HepG2 (cell line): ENCODE data around the gene ARID3C. TPM values are rescaled to one million over a fixed set of nuclear protein-coding genes. Genes with fewer than 3 reads are reported as not detected.

Experiments
- ATAC-seq: fragments of 200-7000 bp; cut with Tn5 transposase; 3 replicates; pipeline ENCODE4 v1.9.1; 2020; ENCODE audit warnings: mild to moderate bottlenecking, moderate library complexity
- BruUV-seq: library from RNA; stranded (reverse); fragments of 400-500 nt; replicated peaks from 2 replicates; lab custom pipeline; 2021; lab: Mats Ljungman, UMichigan
- CTCF ChIA-PET: fragments of 300-600 bp; formaldehyde crosslinking; extraction: SDS; loops from one replicate; lab custom pipeline; 2021; ENCODE audit warnings: low total read pairs, inconsistent platforms, low intra/inter-chr PET ratio; lab: Yijun Ruan, JAX
- POLR2A ChIA-PET: fragments of 350-600 bp; sonication (Branson Sonifier 250); formaldehyde crosslinking; loops from one replicate; lab custom pipeline; 2020; ENCODE audit warnings: antibody characterized with exemption, inconsistent platforms; lab: Yijun Ruan, JAX
- DNase-seq: peaks from one replicate; pipeline ENCODE4 v3.0.0-alpha.2; 2015; ENCODE audit warnings: low spot score
- FAIRE-seq: peaks from 3 replicates; lab custom pipeline; 2011; peaks lifted over from hg19 to GRCh38; lab: Jason Lieb, UNC
- H2AFZ ChIP-seq: one replicate; pipeline ENCODE4 v1.6.1; 2011; ENCODE audit warnings: low read length, inconsistent platforms
- H3K27ac ChIP-seq: fragments of 300-600 bp; 3 replicates; pipeline ENCODE4 v1.8.0; 2011; ENCODE audit warnings: mixed run types, mild to moderate bottlenecking, mixed read lengths, low read length, inconsistent platforms; ENCODE audit not compliant: insufficient read depth; ENCODE audit errors: extremely low read length
- H3K27me3 ChIP-seq, 2 experiments: fragments of 200-600 bp in 1 of 2; 2 replicates in 1 of 2; 3 replicates in 1 of 2; pipeline versions ENCODE4 v1.6.0 to v1.8.0; 2011; ENCODE audit warnings: low read length in 2 of 2, mild to moderate bottlenecking in 2 of 2, moderate library complexity in 2 of 2, inconsistent platforms in 1 of 2; ENCODE audit not compliant: insufficient read depth in 2 of 2, control insufficient read depth in 1 of 2
- H3K36me3 ChIP-seq, 2 experiments: fragments of 200-600 bp in 1 of 2; replicated peaks in 1 of 2; 2 replicates in 1 of 2; 3 replicates in 1 of 2; pipeline versions ENCODE4 v1.5.1 to v1.8.0; 2011; ENCODE audit warnings: low read length in 2 of 2, inconsistent platforms in 1 of 2; ENCODE audit not compliant: insufficient read depth in 2 of 2, control insufficient read depth in 1 of 2
- H3K4me1 ChIP-seq: 2 replicates; pipeline ENCODE4 v1.5.1; 2012; ENCODE audit warnings: low read length, inconsistent platforms; ENCODE audit not compliant: insufficient read depth
- H3K4me2 ChIP-seq: 2 replicates; pipeline ENCODE4 v1.6.0; 2011; ENCODE audit warnings: low read depth, low read length, inconsistent platforms
- H3K4me3 ChIP-seq, 3 experiments: fragments of 200-600 bp in 1 of 3; sonication (generic), shearing (Covaris generic) in 1 of 3; replicated peaks in 1 of 3; 2 replicates each; pipeline ENCODE4 v1.5.1; 2011 to 2016; ENCODE audit warnings: low read length in 3 of 3, inconsistent platforms in 2 of 3, low read depth in 2 of 3, mild to moderate bottlenecking in 2 of 3, control low read depth in 1 of 3, mixed read lengths in 1 of 3; ENCODE audit not compliant: insufficient read depth in 1 of 3
- H3K79me2 ChIP-seq: one replicate; pipeline ENCODE4 v1.6.1; 2011; ENCODE audit warnings: low read length, inconsistent platforms; ENCODE audit not compliant: insufficient read depth
- H3K9ac ChIP-seq: 2 replicates; pipeline ENCODE4 v1.6.0; 2011; ENCODE audit warnings: mild to moderate bottlenecking, low read depth, low read length, inconsistent platforms; ENCODE audit not compliant: insufficient read depth
- H3K9me3 ChIP-seq: 2 replicates; pipeline ENCODE4 v1.5.1; 2012; ENCODE audit warnings: mild to moderate bottlenecking, low read length
- H4K20me1 ChIP-seq: 2 replicates; pipeline ENCODE4 v1.6.0; 2011; ENCODE audit warnings: inconsistent platforms, mild to moderate bottlenecking, low read length, moderate library complexity; ENCODE audit not compliant: insufficient read depth
- ESRRA ChIP-seq: sonication (generic); formaldehyde crosslinking; IDR thresholded peaks from 2 replicates; pipeline ENCODE4 v1.5.1; 2020; ENCODE audit warnings: mild to moderate bottlenecking, low read depth, missing genetic modification reagents
- GABPA ChIP-seq, 2 experiments: IDR thresholded peaks; 2 replicates each; pipeline ENCODE4 v1.6.1; 2011 to 2016; ENCODE audit warnings: low read depth in 2 of 2, low read length in 1 of 2, missing biosample characterization in 1 of 2, missing genetic modification characterization in 1 of 2
- MAFK ChIP-seq, 2 experiments: IDR thresholded peaks in 1 of 2; conservative IDR thresholded peaks in 1 of 2; 2 replicates each; pipeline ENCODE4 v1.6.1; 2011; ENCODE audit warnings: improper control_type of control experiment in 2 of 2, low read length in 2 of 2
- MNT ChIP-seq: fragments of 450-650 bp; IDR thresholded peaks from 2 replicates; pipeline ENCODE4 v1.6.1; 2016
- MXI1 ChIP-seq: IDR thresholded peaks from 3 replicates; pipeline ENCODE4 v1.6.1; 2012; ENCODE audit warnings: low read depth, low read length, inconsistent platforms, borderline replicate concordance
- NFE2 ChIP-seq: sonication (generic); formaldehyde crosslinking; IDR thresholded peaks from 2 replicates; pipeline ENCODE4 v1.4.0; 2020; ENCODE audit warnings: missing genetic modification reagents
- PHF20 ChIP-seq: sonication (generic); formaldehyde crosslinking; IDR thresholded peaks from 2 replicates; pipeline ENCODE4 v1.5.0; 2020; ENCODE audit warnings: mild to moderate bottlenecking, missing genetic modification reagents
- ZNF256 ChIP-seq: sonication (generic); formaldehyde crosslinking; conservative IDR thresholded peaks from 2 replicates; pipeline ENCODE4 v1.4.0; 2020; ENCODE audit warnings: missing genetic modification reagents
- ZNF343 ChIP-seq: sonication (generic); formaldehyde crosslinking; IDR thresholded peaks from 2 replicates; pipeline ENCODE4 v1.4.0; 2020; ENCODE audit warnings: mild to moderate bottlenecking, missing genetic modification reagents
- ZNF605 ChIP-seq: sonication (generic); formaldehyde crosslinking; IDR thresholded peaks from 2 replicates; pipeline ENCODE4 v1.8.0; 2022; ENCODE audit warnings: mild to moderate bottlenecking, missing genetic modification reagents
- ZNF614 ChIP-seq: IDR thresholded peaks from 2 replicates; pipeline ENCODE4 v1.6.1; 2018; ENCODE audit warnings: missing biosample characterization, missing genetic modification reagents, inconsistent platforms, borderline replicate concordance
- ZNF766 ChIP-seq: sonication (generic); formaldehyde crosslinking; IDR thresholded peaks from 2 replicates; pipeline ENCODE4 v1.5.0; 2020; ENCODE audit warnings: missing genetic modification reagents, borderline replicate concordance
- ZSCAN22 ChIP-seq: sonication (generic); formaldehyde crosslinking; IDR thresholded peaks from 2 replicates; pipeline ENCODE4 v1.4.0; 2020; ENCODE audit warnings: mild to moderate bottlenecking, missing genetic modification reagents
- ZSCAN29 ChIP-seq: sonication (generic); formaldehyde crosslinking; conservative IDR thresholded peaks from 2 replicates; pipeline ENCODE4 v1.4.0; 2020; ENCODE audit warnings: mild to moderate bottlenecking, missing genetic modification reagents
- WGBS: methylation state at CpG from one replicate; pipeline ENCODE4 v1.1.6; 2017; ENCODE audit warnings: low lambda C conversion rate; 5-methylcytosine and 5-hydroxymethylcytosine counted together
- in situ Hi-C: cut with HindIII; loops from 2 replicates; pipeline ENCODE4 v1.10.0; 2017; ENCODE audit warnings: low pct_unique_long_range_greater_than_20kb; ENCODE audit not compliant: extremely low pct_ligation_motif_present
- intact Hi-C: fragments of 100-400 bp; cut with micrococcal nuclease; formaldehyde crosslinking; loops from one replicate; pipeline ENCODE4 v1.10.0; 2022; ENCODE audit not compliant: unreplicated experiment
- polyA plus RNA-seq, 8 experiments: library from polyadenylated mRNA; depleted of rRNA in 3 of 8; stranded (reverse) in 7 of 8; unstranded in 1 of 8; fragments of >200 nt; fragmentation: Illumina TruSeq in 4 of 8; extraction: Trizol in 4 of 8; gene quantifications; 2 replicates each; pipeline versions ENCODE4 v1.2.1 to v1.2.3, GENCODE V29; 2011 to 2016; ENCODE audit warnings: low read depth in 4 of 8, missing spikeins in 1 of 8, mixed read lengths in 1 of 8; ENCODE audit not compliant: insufficient read depth in 1 of 8
- total RNA-seq, 5 experiments: library from RNA; depleted of rRNA; stranded (reverse); fragments of >200 nt; fragmentation: Illumina TruSeq; extraction: Trizol; gene quantifications; 2 replicates each; pipeline ENCODE4 v1.2.3, GENCODE V29; 2016; ENCODE audit warnings: low read depth in 1 of 5

Gene ARID3C
- total and polyA plus RNA-seq, 2 of the 13 experiments (the other 11 are each of a cell fraction or from before 2014, with no cell fraction given) = not detected

- Histone ChIP-seq H3K9ac (peak overlapping the region; percentile 53), H3K27me3 (no peaks in the 10 kb centered on the region; a peak in 3 of 5 replicates), H2AFZ (no peak overlapping the region), H3K4me3 (peak overlapping the region; percentile 45 to 67 (median 57); a peak in 5 of 6 replicates), H3K4me1 (peaks cover 54% of the 10 kb centered on the region), H3K9me3 (no peaks in the 10 kb centered on the region), H4K20me1 (no peaks in the 10 kb centered on the region), H3K36me3 (peaks cover 8 to 18% of the 10 kb centered on the region in 2 experiments), H3K4me2 (peak overlapping the region; percentile 100)
- ChIA-PET POLR2A (interaction anchor here (1.6 to 3.1 kb wide), 3 partner anchors 9 to 15 kb away, joined by 4 to 29 read pairs (median 8); partner anchors contain the start of genes CCL27 and SIGMAR1), CTCF (no interaction called here)
- no peak; the same call in 2 of the 3 replicates for ATAC-seq
- no peak for DNase-seq
- no peak for FAIRE-seq
- TF ChIP-seq ZNF605 (CRISPR knock-in tag) (0 out of 2 replicates have a peak, but pooled peaks have one; percentile 10), ZSCAN29 (no peak), GABPA (IDR thresholded peaks at IDR 0.05; ENCODE audit: low read depth, low read length) (no peak), GABPA (CRISPR knock-in tag; IDR thresholded peaks at IDR 0.05; ENCODE audit: low read depth) (0 out of 2 replicates have a peak, but pooled peaks have one; percentile 17)
- TF ChIP-seq, all 625 proteins: peak for 2
- intact Hi-C loops = no loop called here
- peak overlapping the region; percentile 21 for H3K27ac ChIP-seq
- 14% methylated on average over 5 of the region's 5 CpGs for WGBS
- in situ Hi-C loops = no loop called here
- BruUV-seq = no TSS peak
- peaks cover 11% of the 10 kb centered on the region for H3K79me2 ChIP-seq
Observed at GRCh38 chr9:34652602-34653000, 23.7 kb upstream of the ARID3C start.

GRCh38 chr9:34651876-34652601, 23.2 kb upstream of the ARID3C start, which contains the start of gene IL11RA:
IL11RA (plus strand) TSS chr9:34652185; CDS start chr9:34655218, 3,033 bp downstream.
- 1% methylated on average over 9 of the region's 24 CpGs for WGBS
- no TSS peak for BruUV-seq
- peak within 1 kb of the TSS; percentile 45 to 67 (median 57) for H3K4me3 ChIP-seq
- TF ChIP-seq ESRRA (CRISPR knock-in tag) (peak; percentile 75; the same call in 1 of the 2 replicates), MXI1 (no peak), NFE2 (CRISPR knock-in tag) (no peak), PHF20 (CRISPR knock-in tag) (peak; percentile 73), ZNF256 (CRISPR knock-in tag) (no peak), ZNF614 (CRISPR knock-in tag) (0 out of 2 replicates have a peak, but pooled peaks have one; percentile 52), MAFK (conservative IDR thresholded peaks at IDR 0.05 in 1 of 2, IDR thresholded peaks at IDR 0.05 in 1 of 2; ENCODE audit: low read length in 2 of 2) (no peak), ZSCAN22 (CRISPR knock-in tag) (no peak), MNT (0 out of 2 replicates have a peak, but pooled peaks have one; percentile 5), ZNF343 (CRISPR knock-in tag) (no peak), ZNF766 (CRISPR knock-in tag) (no peak)

More at GRCh38 chr9:34651876-34652601, 23.2 kb upstream of the ARID3C start, which contains the start of gene IL11RA:
- FAIRE-seq (peak; percentile 84), DNase-seq (peak; percentile 92), ATAC-seq (peak; percentile 84)
- H3K27ac ChIP-seq = peak within 1 kb of the TSS; percentile 75
- no peak within 1 kb of the TSS for H2AFZ ChIP-seq
- H3K79me2 ChIP-seq = peaks cover 16% of the 10 kb centered on the region
- peaks cover 57% of the 10 kb centered on the region for H3K4me1 ChIP-seq
- no peaks in the 10 kb centered on the region for H4K20me1 ChIP-seq
- CTCF ChIA-PET = interaction anchor here (0.9 kb wide), 1 partner anchor 12 kb away, joined by 3 read pairs; no protein-coding TSS in a partner anchor
- H3K4me2 ChIP-seq = peak within 1 kb of the TSS; percentile 100
- in situ Hi-C loops = no loop called here
- POLR2A ChIA-PET = interaction anchor here (1.0 to 3.1 kb wide), 8 partner anchors 9 to 32 kb away, joined by 3 to 29 read pairs (median 5); partner anchors contain the start of genes CCL27, DCTN3 and SIGMAR1
- H3K9me3 ChIP-seq = no peaks in the 10 kb centered on the region
- H3K36me3 ChIP-seq = peaks cover 8 to 18% of the 10 kb centered on the region in 2 experiments
- no peaks in the 10 kb centered on the region; a peak in 3 of 5 replicates for H3K27me3 ChIP-seq
- intact Hi-C loops = no loop called here
- H3K9ac ChIP-seq = peak within 1 kb of the TSS; percentile 68
